GM04503 (cell line): ENCODE results near the gene ODAD3.
A peak's percentile ranks its signal among the peaks of the same experiment; 100 is the strongest.

ENCODE experiments used
- DNase-seq: peaks from one replicate; pipeline ENCODE4 v3.0.0-alpha.2; 2012; ENCODE audit warnings: low read depth

ODAD3 gene

GRCh38 chr19:11375143-11375948 is 59.6 kb downstream of the ODAD3 start:
- DNase-seq = no peak

DNA sequence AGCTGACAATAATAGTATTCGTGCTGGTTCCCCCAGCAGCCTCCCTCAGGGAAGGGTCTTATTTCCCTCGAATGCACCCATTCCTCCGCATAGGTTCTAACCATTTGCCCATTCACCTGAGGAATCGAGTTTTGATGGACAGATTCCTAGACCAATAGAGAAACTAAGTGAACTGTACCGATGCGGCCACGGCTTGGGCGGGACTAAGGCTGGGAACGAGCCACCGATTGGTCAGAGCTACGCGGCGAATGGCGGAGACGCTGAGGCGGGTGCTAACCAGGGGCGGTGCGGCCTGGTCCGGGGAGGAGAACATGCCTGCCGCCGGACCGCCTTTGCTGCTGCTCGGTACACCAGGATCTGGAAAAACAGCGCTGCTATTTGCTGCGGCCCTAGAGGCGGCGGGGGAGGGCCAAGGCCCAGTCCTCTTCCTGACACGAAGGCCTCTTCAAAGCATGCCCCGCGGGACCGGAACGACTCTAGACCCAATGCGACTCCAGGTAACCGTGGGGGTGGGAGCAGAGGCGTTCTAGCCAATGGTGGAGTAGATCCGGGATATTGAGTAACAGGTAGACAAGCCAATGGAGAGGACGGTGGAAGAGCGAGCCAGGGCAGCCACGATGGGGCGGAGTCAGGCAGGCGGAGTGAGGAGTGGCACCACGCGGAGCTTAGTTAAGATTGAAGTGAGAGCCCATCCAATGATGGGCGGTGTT is 60.3 kb downstream of the ODAD3 start, which contains the start of gene SWSAP1:
Gene SWSAP1 (plus strand): TSS at position 234 of the 710 bp plus-strand sequence. CDS start 15 bp downstream, at position 249.
- DNase-seq = peak; percentile 97

- no peak for DNase-seq
These were observed 61.0 kb downstream of the ODAD3 start for GRCh38 chr19:11373885-11374432.

GRCh38 chr19:11373166-11373884 is 61.6 kb downstream of the ODAD3 start:
- no peak for DNase-seq

DNA sequence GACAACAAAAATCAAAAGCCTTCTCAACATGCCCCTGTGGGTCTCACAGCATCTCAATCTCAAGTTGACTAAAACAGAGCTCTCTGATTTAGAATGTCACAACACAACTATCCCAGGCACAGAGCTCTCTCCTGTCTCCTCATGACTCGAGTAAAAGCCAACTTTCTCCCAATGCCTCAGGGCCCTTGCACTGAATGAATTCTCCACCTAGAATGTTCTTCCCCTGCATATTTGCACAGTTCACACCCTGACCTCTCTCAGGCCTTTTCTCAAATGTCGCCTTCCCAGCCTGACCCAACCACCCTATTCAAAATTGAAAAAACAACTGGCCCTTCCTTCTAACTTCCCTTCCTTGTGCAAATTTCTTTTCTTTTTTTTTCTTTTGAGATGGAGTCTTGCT is 64.2 kb downstream of the ODAD3 start:
- no peak for DNase-seq
